IPS-11a (cell line): Measurements from ENCODE around the gene ENPEP.

Source experiments
- H3K4me3 ChIP-seq: one replicate; pipeline ENCODE4 v1.5.1; 2013; ENCODE audit warnings: low read depth, low read length, control low read depth

ENPEP gene

DNA sequence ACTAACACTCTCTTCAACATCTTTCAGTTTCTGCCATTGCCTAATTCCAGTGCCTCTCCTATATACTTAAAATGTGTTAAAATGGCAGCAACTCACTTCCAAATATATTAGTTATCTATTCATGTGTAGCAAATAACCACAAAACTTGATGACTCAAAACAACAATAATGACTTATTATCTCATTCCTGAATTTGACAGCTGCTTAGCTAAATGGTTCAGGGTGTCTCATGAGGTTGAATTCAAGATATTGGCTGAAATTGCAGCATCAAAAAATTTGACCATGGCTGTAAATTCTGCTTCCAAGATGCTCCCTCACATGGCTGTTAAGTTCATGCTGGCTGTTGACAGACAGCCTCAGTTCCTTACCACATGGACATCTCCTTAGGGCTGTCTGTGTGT, 121.6 kb downstream of the ENPEP start:
- H3K4me3 ChIP-seq, result no peak overlapping the region

- H3K4me3 ChIP-seq, result no peak overlapping the region
These were observed 126.1 kb downstream of the ENPEP start for GRCh38 chr4:110602061-110602460.

GRCh38 chr4:110605077-110605476, 129.1 kb downstream of the ENPEP start:
- H3K4me3 ChIP-seq, result no peak overlapping the region

DNA sequence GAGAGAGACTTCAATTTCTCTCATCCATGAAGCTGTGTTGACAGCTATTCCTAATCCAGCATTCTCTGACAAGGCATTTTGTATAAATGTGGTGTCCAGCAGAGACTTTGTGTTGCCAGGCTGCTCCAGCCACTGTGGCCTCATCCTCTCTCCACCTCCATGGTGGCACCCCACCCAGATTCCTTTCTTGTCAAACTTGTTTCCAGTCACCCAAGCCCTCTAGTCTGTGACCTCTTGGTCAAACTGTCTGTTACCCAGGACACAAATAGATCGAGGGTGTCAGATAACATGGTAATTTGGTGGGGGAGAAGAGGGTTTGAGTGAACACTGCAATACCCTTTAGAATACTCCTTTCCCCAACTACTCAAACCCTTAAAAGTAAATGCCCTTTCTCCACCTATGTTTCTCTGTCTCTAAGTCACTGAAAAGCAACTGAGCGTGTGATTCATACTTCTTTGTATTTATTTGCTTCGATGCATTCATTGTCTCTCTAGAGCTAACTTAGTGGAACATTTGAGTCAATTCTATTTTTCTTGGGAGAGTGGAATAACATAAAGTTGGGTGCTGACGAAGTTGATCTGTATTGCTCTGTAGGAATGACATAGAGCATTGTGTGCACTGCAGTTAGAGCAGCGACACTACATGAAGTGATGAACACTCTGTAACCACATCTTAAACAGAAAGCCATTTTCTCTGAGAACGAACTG, 133.2 kb downstream of the ENPEP start:
- H3K4me3 ChIP-seq, result no peak overlapping the region

GRCh38 chr4:110610620-110610939, 134.6 kb downstream of the ENPEP start:
- no peak overlapping the region for H3K4me3 ChIP-seq

DNA sequence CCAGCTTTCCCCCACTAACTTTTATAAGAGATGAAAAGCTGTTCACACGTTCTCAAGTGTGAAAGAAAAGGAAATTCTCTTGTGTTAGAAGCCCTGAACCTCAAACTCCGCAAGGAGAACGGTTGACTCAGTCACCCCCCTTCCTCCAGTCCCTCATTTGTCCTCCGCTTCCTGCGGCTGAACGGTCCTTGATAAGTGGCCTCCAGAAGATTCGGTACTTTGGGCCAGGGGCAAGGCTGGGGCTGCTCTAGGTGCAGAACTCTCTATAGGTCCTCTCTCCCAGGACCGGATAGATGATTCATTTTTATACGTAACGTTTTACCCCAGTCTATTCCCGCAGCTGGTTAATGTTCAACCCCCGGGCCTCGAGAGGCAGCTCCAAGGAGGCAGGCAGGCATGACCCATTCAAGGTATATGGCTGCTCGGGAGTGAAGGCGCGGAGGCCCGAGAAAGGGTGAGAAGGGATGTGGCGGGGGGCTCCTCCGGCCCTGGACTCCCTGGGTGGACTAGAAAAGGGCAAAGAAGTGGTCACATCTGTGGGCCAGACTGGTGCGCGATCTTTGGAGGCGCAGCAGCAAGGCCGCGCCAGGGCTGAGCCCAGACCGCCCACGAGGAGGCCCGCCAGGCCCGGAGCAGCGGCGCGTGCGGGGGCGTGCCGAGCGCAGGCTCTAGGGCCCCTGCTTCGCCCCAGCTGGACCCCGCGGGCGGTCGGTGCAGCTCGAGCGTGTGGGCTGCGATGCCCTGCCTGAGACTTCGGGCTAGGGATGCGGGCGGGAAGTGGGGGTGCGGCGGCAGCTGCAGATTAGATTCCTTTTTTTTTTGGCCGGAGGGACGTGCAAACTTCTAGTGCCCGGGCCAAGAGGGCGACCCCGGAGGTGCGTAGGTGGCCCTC, 135.2 kb downstream of the ENPEP start:
- no peak overlapping the region for H3K4me3 ChIP-seq

DNA sequence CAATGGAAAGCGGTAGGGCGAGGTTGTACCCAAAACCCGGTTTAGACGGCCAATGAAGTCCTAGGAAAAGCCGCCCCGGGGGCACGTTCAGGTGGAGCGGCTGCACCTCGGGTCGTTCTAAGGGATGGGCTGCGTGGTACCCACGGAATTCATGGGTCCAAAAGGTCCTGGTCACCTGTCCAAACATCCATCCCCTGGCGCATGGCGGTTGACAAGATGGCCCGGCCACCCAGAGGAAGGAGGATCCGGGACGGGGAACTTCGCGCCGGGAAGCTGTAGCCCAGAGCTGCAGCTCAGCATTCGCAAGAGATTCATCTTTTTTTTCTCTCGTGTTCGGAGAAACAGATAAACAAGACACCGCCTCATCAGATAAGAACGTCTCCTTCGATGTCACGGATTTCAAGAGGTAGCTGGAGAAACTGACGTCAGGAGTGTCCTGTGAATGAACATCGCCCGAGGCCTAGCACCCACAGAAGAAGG, 136.1 kb downstream of the ENPEP start:
- no peak overlapping the region for H3K4me3 ChIP-seq

- H3K4me3 ChIP-seq, result no peak overlapping the region
These were observed 136.8 kb downstream of the ENPEP start for GRCh38 chr4:110612631-110613269.

GRCh38 chr4:110613745-110614144, 137.8 kb downstream of the ENPEP start:
- H3K4me3 ChIP-seq, result no peak overlapping the region

DNA sequence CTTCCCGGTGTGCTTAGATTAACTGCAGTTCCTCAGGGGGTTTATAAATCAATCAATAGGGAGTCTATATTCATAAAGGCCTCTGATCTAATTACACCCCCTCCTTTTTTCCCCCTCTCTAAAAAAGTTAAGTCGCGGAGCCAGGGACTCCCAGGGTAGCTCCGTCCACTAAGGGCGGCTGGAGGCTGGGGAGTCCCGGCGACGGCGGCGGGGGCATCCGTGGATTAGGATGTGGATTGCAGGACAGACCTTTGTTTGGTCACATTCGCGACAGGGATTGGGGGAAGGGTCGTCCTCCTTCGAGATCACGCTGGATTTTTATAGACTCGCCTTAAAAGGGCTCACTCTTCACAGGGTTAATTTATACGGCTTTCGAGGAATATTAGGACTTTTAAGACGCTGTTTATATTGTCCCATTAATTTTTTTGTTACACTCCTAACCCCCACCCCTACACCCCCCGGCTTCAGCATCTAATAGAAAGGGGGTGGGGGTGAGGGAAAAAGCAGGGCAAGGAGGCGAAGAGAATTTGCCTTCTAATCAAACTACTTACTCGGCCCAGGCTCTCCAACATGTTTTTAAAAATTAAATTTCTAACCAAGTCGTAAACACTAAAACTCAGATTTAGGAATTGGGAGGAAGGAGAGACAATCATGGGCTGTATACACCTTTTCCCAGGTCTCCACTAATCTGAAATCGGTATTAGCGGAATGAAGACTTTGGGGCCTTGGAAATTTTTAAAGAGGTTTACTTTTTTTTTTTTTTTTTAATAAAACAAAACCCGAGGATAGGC, 138.4 kb downstream of the ENPEP start:
- no peak overlapping the region for H3K4me3 ChIP-seq
